ENCODE measurements around the gene TRAPPC5. TPM values are rescaled to one million over a fixed set of nuclear protein-coding genes. Genes with fewer than 3 reads are reported as not detected.

Gene TRAPPC5
- total RNA-seq, 2 experiments from 2014 or later, result 41.3 to 43.4 TPM

GRCh38 chr19:7690779-7691258, 10.2 kb downstream of the TRAPPC5 start:
- TF ChIP-seq CTCF (IDR thresholded peaks at IDR 0.05), result no peak
- Mint-ChIP-seq H3K4me1 (ENCODE audit: low read depth) (no peaks in the 10 kb centered on the region), H3K27ac (no peak overlapping the region), H3K36me3 (ENCODE audit: low read depth) (no peaks in the 10 kb centered on the region), H3K9me3 (no peaks in the 10 kb centered on the region), H3K27me3 (no peaks in the 10 kb centered on the region), H3K4me3 (no peak overlapping the region)
- H3K27me3 ChIP-seq (ENCODE audit: control insufficient read depth in 1 of 2, insufficient read depth in 2 of 2, low read length in 2 of 2), result peaks cover 0 to 5% of the 10 kb centered on the region in 2 experiments
- H3K36me3 ChIP-seq (ENCODE audit: insufficient read depth, low read length), result no peaks in the 10 kb centered on the region
- no peak overlapping the region for H3K27ac ChIP-seq (ENCODE audit: low read depth in 1 of 2, low read length in 2 of 2)
- H3K9me3 ChIP-seq (ENCODE audit: control insufficient read depth in 1 of 2, insufficient read depth in 1 of 2, low read length in 2 of 2), result peaks cover 0 to 8% of the 10 kb centered on the region in 2 experiments
- CTCF ChIA-PET, result no interaction called here
- peaks cover 26% of the 10 kb centered on the region for H3K4me1 ChIP-seq (ENCODE audit: insufficient read depth, low read length)
- POLR2A ChIA-PET, result no interaction called here
- DNase-seq (peak in 1 of 14 experiments; percentile 18), ATAC-seq (ENCODE audit: poor library complexity) (no peak)
- intact Hi-C loops (cut with DNase I, micrococcal nuclease), result no loop called here
- no peak overlapping the region for H3K4me3 ChIP-seq (ENCODE audit: low read length)

DNA sequence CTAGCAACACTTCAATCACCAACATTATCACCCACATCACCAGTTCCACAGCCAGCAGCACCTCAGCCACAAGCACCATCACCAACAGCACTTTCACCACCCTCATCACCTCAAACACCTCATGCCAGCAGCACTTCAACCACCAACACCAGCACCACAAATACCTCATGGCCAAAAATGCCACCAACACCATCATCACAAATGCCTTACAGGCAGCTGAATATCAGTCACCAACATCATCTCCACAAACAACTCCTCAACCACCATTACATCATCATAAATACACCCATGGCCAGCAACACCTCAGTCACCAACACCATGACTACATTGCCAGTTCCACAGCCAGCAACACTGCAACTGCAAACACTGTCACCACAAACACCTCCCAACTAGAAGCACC, 10.9 kb downstream of the TRAPPC5 start:
- H3K4me3 Mint-ChIP-seq, result no peak overlapping the region
- H3K9me3 Mint-ChIP-seq, result no peaks in the 10 kb centered on the region
- intact Hi-C loops (cut with DNase I, micrococcal nuclease), result no loop called here
- H3K4me1 Mint-ChIP-seq (ENCODE audit: low read depth), result no peaks in the 10 kb centered on the region
- TF ChIP-seq CTCF (IDR thresholded peaks at IDR 0.05), result no peak
- H3K27me3 Mint-ChIP-seq, result no peaks in the 10 kb centered on the region
- H3K36me3 Mint-ChIP-seq (ENCODE audit: low read depth), result no peaks in the 10 kb centered on the region
- ATAC-seq (ENCODE audit: poor library complexity), result no peak
- Histone ChIP-seq H3K4me3 (ENCODE audit: low read length) (no peak overlapping the region), H3K9me3 (ENCODE audit: control insufficient read depth in 1 of 2, insufficient read depth in 1 of 2, low read length in 2 of 2) (peaks cover 0 to 8% of the 10 kb centered on the region in 2 experiments), H3K36me3 (ENCODE audit: insufficient read depth, low read length) (no peaks in the 10 kb centered on the region), H3K27ac (ENCODE audit: low read depth in 1 of 2, low read length in 2 of 2) (no peak overlapping the region), H3K4me1 (ENCODE audit: insufficient read depth, low read length) (peaks cover 26% of the 10 kb centered on the region), H3K27me3 (ENCODE audit: control insufficient read depth in 1 of 2, insufficient read depth in 2 of 2, low read length in 2 of 2) (peaks cover 0 to 5% of the 10 kb centered on the region in 2 experiments)
- POLR2A ChIA-PET, result no interaction called here
- CTCF ChIA-PET, result no interaction called here
- no peak overlapping the region for H3K27ac Mint-ChIP-seq
- peak in 3 of 14 experiments; percentile 34 to 62 (median 34) for DNase-seq

DNA sequence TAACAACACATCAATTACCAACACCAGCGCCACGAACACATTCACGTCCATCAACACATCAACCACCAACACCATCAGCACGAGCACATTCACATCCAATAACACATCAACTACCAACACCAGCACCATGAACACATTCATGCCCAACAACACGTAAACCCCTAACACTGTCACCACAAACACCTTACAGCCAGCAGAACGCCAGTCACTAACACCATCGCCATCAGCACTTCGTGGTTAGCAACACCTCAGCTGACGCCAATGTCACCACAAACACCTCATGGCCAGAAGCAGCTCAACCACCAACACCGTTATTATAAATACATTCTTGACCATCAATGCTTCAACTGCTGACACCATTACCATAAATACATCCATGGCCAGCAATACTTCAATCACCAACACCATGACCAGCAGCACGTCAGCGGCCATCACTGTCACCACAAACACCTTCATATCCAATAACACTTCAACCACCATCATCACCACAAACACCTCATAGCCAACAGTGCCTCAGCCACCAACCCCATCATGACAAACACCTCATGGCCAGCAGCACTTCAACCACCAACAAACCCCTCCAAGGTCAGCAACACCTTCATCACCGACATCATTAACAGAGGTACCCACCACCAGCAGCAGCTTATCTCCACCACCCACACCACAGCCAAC, 11.9 kb downstream of the TRAPPC5 start:
- intact Hi-C loops (cut with DNase I, micrococcal nuclease), result no loop called here
- H3K27me3 Mint-ChIP-seq, result no peaks in the 10 kb centered on the region
- H3K4me1 Mint-ChIP-seq (ENCODE audit: low read depth), result no peaks in the 10 kb centered on the region
- no peak overlapping the region for H3K27ac ChIP-seq (ENCODE audit: low read depth in 1 of 2, low read length in 2 of 2)
- ChIA-PET CTCF (no interaction called here), POLR2A (no interaction called here)
- no peak overlapping the region for H3K4me3 Mint-ChIP-seq
- H3K27me3 ChIP-seq (ENCODE audit: control insufficient read depth in 1 of 2, insufficient read depth in 2 of 2, low read length in 2 of 2), result peaks cover 0 to 5% of the 10 kb centered on the region in 2 experiments
- no peaks in the 10 kb centered on the region for H3K9me3 Mint-ChIP-seq
- ATAC-seq (ENCODE audit: poor library complexity), result peak; percentile 39
- no peaks in the 10 kb centered on the region for H3K36me3 Mint-ChIP-seq (ENCODE audit: low read depth)
- H3K4me3 ChIP-seq (ENCODE audit: low read length), result no peak overlapping the region
- peaks cover 0 to 8% of the 10 kb centered on the region in 2 experiments for H3K9me3 ChIP-seq (ENCODE audit: control insufficient read depth in 1 of 2, insufficient read depth in 1 of 2, low read length in 2 of 2)
- TF ChIP-seq CTCF (IDR thresholded peaks at IDR 0.05), result no peak
- DNase-seq, result peak in 3 of 14 experiments; percentile 51 to 69 (median 53)
- no peaks in the 10 kb centered on the region for H3K36me3 ChIP-seq (ENCODE audit: insufficient read depth, low read length)
- H3K27ac Mint-ChIP-seq, result no peak overlapping the region
- peaks cover 26% of the 10 kb centered on the region for H3K4me1 ChIP-seq (ENCODE audit: insufficient read depth, low read length)
